ENCODE measurements around the gene MUC3A. TPM values are rescaled to one million over a fixed set of nuclear protein-coding genes. Genes with fewer than 3 reads are reported as not detected.

MUC3A gene
- polyA plus RNA-seq, 1 experiment: not detected

GRCh38 chr7:100947792-100948191 lies 1.5 kb upstream of the MUC3A start:
- DNase-seq (ENCODE audit: low read depth, low spot score): no peak
- Histone ChIP-seq H3K9me3 (ENCODE audit: control insufficient read depth, insufficient read depth, low read length) (peaks cover 2% of the 10 kb centered on the region; the same call in 1 of the 2 replicates), H3K4me3 (ENCODE audit: low read depth, low read length) (no peak overlapping the region), H3K27ac (ENCODE audit: low read depth, low read length) (no peak overlapping the region), H3K27me3 (ENCODE audit: control insufficient read depth, insufficient read depth, low read length) (peaks cover 37% of the 10 kb centered on the region)
- POLR2A ChIA-PET: no interaction called here
- TF ChIP-seq CTCF (IDR thresholded peaks at IDR 0.05; ENCODE audit: low read depth, low read length): no peak
- CTCF ChIA-PET: no interaction called here

GRCh38 chr7:100949933-100950443 lies 654 bp downstream of the MUC3A start:
- ChIA-PET CTCF (no interaction called here), POLR2A (no interaction called here)
- Histone ChIP-seq H3K9me3 (ENCODE audit: control insufficient read depth, insufficient read depth, low read length) (no peaks in the 10 kb centered on the region; the same call in 1 of the 2 replicates), H3K27me3 (ENCODE audit: control insufficient read depth, insufficient read depth, low read length) (peaks cover 35% of the 10 kb centered on the region), H3K4me3 (ENCODE audit: low read depth, low read length) (no peak overlapping the region), H3K27ac (ENCODE audit: low read depth, low read length) (no peak overlapping the region)
- no peak for TF ChIP-seq CTCF (IDR thresholded peaks at IDR 0.05; ENCODE audit: low read depth, low read length)
- DNase-seq (ENCODE audit: low read depth, low spot score): no peak

GRCh38 chr7:100951172-100951571 lies 1.8 kb downstream of the MUC3A start:
- Histone ChIP-seq H3K4me3 (ENCODE audit: low read depth, low read length) (no peak overlapping the region), H3K27me3 (ENCODE audit: control insufficient read depth, insufficient read depth, low read length) (peaks cover 32% of the 10 kb centered on the region), H3K9me3 (ENCODE audit: control insufficient read depth, insufficient read depth, low read length) (no peaks in the 10 kb centered on the region; the same call in 1 of the 2 replicates), H3K27ac (ENCODE audit: low read depth, low read length) (no peak overlapping the region)
- POLR2A ChIA-PET: no interaction called here
- TF ChIP-seq CTCF (IDR thresholded peaks at IDR 0.05; ENCODE audit: low read depth, low read length): no peak
- CTCF ChIA-PET: interaction anchor here (1.3 kb wide), 1 partner anchor 108 kb away, joined by 4 read pairs; no protein-coding TSS in a partner anchor
- DNase-seq (ENCODE audit: low read depth, low spot score): no peak

- H3K27me3 ChIP-seq (ENCODE audit: control insufficient read depth, insufficient read depth, low read length): peaks cover 31% of the 10 kb centered on the region
- CTCF ChIA-PET: no interaction called here
- no peak for DNase-seq (ENCODE audit: low read depth, low spot score)
Observed at GRCh38 chr7:100951888-100952560, 2.7 kb downstream of the MUC3A start.

More at GRCh38 chr7:100951888-100952560, 2.7 kb downstream of the MUC3A start:
- Histone ChIP-seq H3K27ac (ENCODE audit: low read depth, low read length) (no peak overlapping the region), H3K9me3 (ENCODE audit: control insufficient read depth, insufficient read depth, low read length) (no peaks in the 10 kb centered on the region; the same call in 1 of the 2 replicates), H3K4me3 (ENCODE audit: low read depth, low read length) (no peak overlapping the region)
- POLR2A ChIA-PET: no interaction called here
- no peak for TF ChIP-seq CTCF (IDR thresholded peaks at IDR 0.05; ENCODE audit: low read depth, low read length)
